HepG2 (cell line): ENCODE results near the gene URAD. TPM values are rescaled to one million over a fixed set of nuclear protein-coding genes. Genes with fewer than 3 reads are reported as not detected.

Experiments used
- ELK4 ChIP-seq: sonication (generic); formaldehyde crosslinking; IDR thresholded peaks from 2 replicates; pipeline ENCODE4 v1.9.0; 2021; ENCODE audit warnings: missing genetic modification reagents, borderline replicate concordance
- FOXA1 ChIP-seq, 2 experiments: fragments of 450-650 bp in 1 of 2; sonication (generic) in 1 of 2; formaldehyde crosslinking in 1 of 2; IDR thresholded peaks; 2 replicates each; pipeline versions ENCODE4 v1.4.0 to v1.6.1; 2016 to 2020; ENCODE audit warnings: missing genetic modification reagents in 1 of 2
- GMEB2 ChIP-seq: IDR thresholded peaks from 2 replicates; pipeline ENCODE4 v1.6.1; 2016; ENCODE audit warnings: missing biosample characterization, missing genetic modification reagents, low read depth
- HNF4G ChIP-seq, 2 experiments: sonication (generic) in 1 of 2; formaldehyde crosslinking in 1 of 2; IDR thresholded peaks; 2 replicates each; pipeline versions ENCODE4 v1.4.0 to v1.6.1; 2011 to 2020; ENCODE audit warnings: borderline replicate concordance in 2 of 2, low read depth in 2 of 2, mild to moderate bottlenecking in 2 of 2, low read length in 1 of 2, missing genetic modification reagents in 1 of 2, moderate library complexity in 1 of 2
- HOMEZ ChIP-seq: IDR thresholded peaks from 2 replicates; pipeline ENCODE4 v1.6.1; 2016; ENCODE audit warnings: low read depth
- JUND ChIP-seq: sonication (generic); formaldehyde crosslinking; IDR thresholded peaks from 2 replicates; pipeline ENCODE4 v1.8.0; 2022; ENCODE audit warnings: mild to moderate bottlenecking, missing genetic modification reagents
- MXD4 ChIP-seq: IDR thresholded peaks from 2 replicates; pipeline ENCODE4 v1.6.1; 2016; ENCODE audit warnings: mild to moderate bottlenecking, missing biosample characterization, missing genetic modification reagents
- NR2F2 ChIP-seq: IDR thresholded peaks from 2 replicates; pipeline ENCODE4 v1.6.1; 2012; ENCODE audit warnings: low read depth, inconsistent platforms, borderline replicate concordance
- SPEN ChIP-seq: sonication (generic); formaldehyde crosslinking; IDR thresholded peaks from 2 replicates; pipeline ENCODE4 v1.5.1; 2020; ENCODE audit warnings: low read depth, mild to moderate bottlenecking, missing genetic modification reagents
- ZBTB10 ChIP-seq: sonication (generic); formaldehyde crosslinking; IDR thresholded peaks from 2 replicates; pipeline ENCODE4 v1.4.0; 2020; ENCODE audit warnings: missing genetic modification reagents, borderline replicate concordance
- ZBTB43 ChIP-seq: sonication (generic); formaldehyde crosslinking; conservative IDR thresholded peaks from 2 replicates; pipeline ENCODE4 v1.4.0; 2020; ENCODE audit warnings: missing genetic modification reagents
- ZFP62 ChIP-seq: sonication (generic); formaldehyde crosslinking; IDR thresholded peaks from 2 replicates; pipeline ENCODE4 v1.4.0; 2020; ENCODE audit warnings: missing genetic modification reagents
- ZNF143 ChIP-seq: sonication (generic); formaldehyde crosslinking; IDR thresholded peaks from 2 replicates; pipeline ENCODE4 v1.4.0; 2020; ENCODE audit warnings: missing genetic modification reagents
- ZNF234 ChIP-seq: sonication (generic); formaldehyde crosslinking; conservative IDR thresholded peaks from 2 replicates; pipeline ENCODE4 v1.5.1; 2020; ENCODE audit warnings: mild to moderate bottlenecking, missing genetic modification reagents
- ZNF512B ChIP-seq: sonication (generic); formaldehyde crosslinking; IDR thresholded peaks from 2 replicates; pipeline ENCODE4 v1.5.1; 2020; ENCODE audit warnings: missing genetic modification reagents, mild to moderate bottlenecking, borderline replicate concordance
- polyA plus RNA-seq, 8 experiments: library from polyadenylated mRNA; depleted of rRNA in 3 of 8; stranded (reverse) in 7 of 8; unstranded in 1 of 8; fragments of >200 nt; fragmentation: Illumina TruSeq in 4 of 8; extraction: Trizol in 4 of 8; gene quantifications; 2 replicates each; pipeline versions ENCODE4 v1.2.1 to v1.2.3, GENCODE V29; 2011 to 2016; ENCODE audit warnings: low read depth in 4 of 8, missing spikeins in 1 of 8, mixed read lengths in 1 of 8; ENCODE audit not compliant: insufficient read depth in 1 of 8
- total RNA-seq, 5 experiments: library from RNA; depleted of rRNA; stranded (reverse); fragments of >200 nt; fragmentation: Illumina TruSeq; extraction: Trizol; gene quantifications; 2 replicates each; pipeline ENCODE4 v1.2.3, GENCODE V29; 2016; ENCODE audit warnings: low read depth in 1 of 5

URAD gene
- total and polyA plus RNA-seq, 2 of the 13 experiments (the other 11 are each of a cell fraction or from before 2014, with no cell fraction given), result not detected

GRCh38 chr13:27960362-27961226, 27.9 kb downstream of the URAD start (continued):
- peak; percentile 91 for TF ChIP-seq ZBTB10 (CRISPR knock-in tag)
- no peak for TF ChIP-seq GMEB2
- no peak; the same call in 1 of the 2 replicates for TF ChIP-seq ZNF234
- no peak for TF ChIP-seq ZFP62 (CRISPR knock-in tag)
- TF ChIP-seq ZBTB43 (CRISPR knock-in tag), result peak; percentile 92; the same call in 1 of the 2 replicates
- TF ChIP-seq HOMEZ (CRISPR knock-in tag), result peak; percentile 61; the same call in 1 of the 2 replicates
- TF ChIP-seq NR2F2, result peak; percentile 91
- TF ChIP-seq ZNF512B (CRISPR knock-in tag), result peak; percentile 94; the same call in 1 of the 2 replicates
- TF ChIP-seq SPEN (CRISPR knock-in tag), result peak; percentile 81; the same call in 1 of the 2 replicates
- no peak for TF ChIP-seq ELK4
- peak; percentile 97 for TF ChIP-seq HNF4G (IDR thresholded peaks at IDR 0.05; ENCODE audit: borderline replicate concordance, low read depth, low read length)
- TF ChIP-seq HNF4G (CRISPR knock-in tag; IDR thresholded peaks at IDR 0.05; ENCODE audit: borderline replicate concordance, low read depth), result peak; percentile 87; the same call in 1 of the 2 replicates
- no peak for TF ChIP-seq ZNF143 (CRISPR knock-in tag)
- peak; percentile 89 for TF ChIP-seq MXD4 (CRISPR knock-in tag)
- TF ChIP-seq FOXA1 (IDR thresholded peaks at IDR 0.05), result peak; percentile 91
- peak; percentile 99 for TF ChIP-seq FOXA1 (CRISPR knock-in tag; IDR thresholded peaks at IDR 0.05)
- TF ChIP-seq JUND (CRISPR knock-in tag), result no peak
